HG03097 (cell line): ENCODE data around the gene PHACTR1.

Experiments
- ATAC-seq: cut with Tn5 transposase; IDR thresholded peaks from one replicate; pipeline ENCODE4 v1.9.1; 2021; ENCODE audit not compliant: unreplicated experiment, low FRiP score

The PHACTR1 gene

GRCh38 chr6:12974551-12974950, 258.0 kb downstream of the PHACTR1 start:
- no peak for ATAC-seq

DNA sequence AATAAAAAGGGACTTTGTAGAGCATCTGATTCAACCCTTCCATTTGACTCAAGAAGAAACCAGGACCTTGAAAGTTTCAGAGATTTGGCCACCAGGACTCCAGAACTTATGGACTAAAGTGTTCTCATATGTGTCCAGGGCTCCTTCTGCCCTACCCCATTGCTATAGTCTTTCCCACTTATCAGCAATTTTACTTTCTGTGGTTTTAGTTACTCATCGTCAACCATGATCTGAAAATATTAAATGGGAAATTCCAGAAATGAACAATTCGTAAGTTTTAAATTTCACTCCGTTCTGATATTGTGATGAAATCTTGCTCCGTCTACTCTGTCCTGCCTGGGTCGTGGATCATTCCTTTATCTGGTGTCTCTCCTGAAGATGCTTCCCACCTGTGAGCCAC, 259.8 kb downstream of the PHACTR1 start:
- ATAC-seq = no peak

DNA sequence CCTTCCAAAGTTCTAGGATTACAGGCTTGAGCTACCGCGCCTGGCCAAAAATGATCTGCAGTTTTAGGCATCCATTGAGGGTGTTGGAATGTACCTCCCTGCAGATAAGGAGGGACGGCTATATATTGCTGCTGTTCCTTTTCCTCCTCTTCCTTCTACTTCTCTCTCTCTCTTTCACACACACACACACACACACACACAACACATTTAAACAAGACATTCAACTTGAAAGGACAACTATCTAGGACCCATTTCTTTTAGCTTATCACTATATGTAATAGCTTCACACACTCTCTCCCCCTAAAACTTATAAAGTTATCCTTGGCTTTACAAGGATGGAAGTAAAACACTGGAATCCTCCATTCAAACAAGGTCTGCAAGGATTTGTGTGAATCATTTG, 260.6 kb downstream of the PHACTR1 start:
- ATAC-seq = no peak

DNA sequence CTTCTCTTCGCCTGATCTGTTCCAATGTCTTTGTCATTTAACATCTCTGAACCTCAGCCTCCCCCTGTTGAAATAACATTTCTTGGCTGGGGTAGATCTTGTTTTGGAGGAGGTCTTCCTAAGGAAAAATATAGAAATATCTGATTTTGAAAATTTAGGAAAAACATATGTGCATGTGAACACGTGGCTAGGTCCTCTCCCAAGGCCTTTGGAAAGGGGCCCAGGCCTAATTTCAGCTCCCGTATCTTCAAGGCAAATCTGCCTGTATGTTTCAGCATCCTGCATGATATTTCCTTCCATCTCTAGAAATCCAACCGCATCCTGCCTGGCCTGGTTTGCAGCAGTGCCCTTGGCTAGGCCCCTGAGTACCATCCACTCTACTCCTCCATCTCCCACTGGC, 261.2 kb downstream of the PHACTR1 start:
- ATAC-seq = no peak

- no peak for ATAC-seq
Observed at GRCh38 chr6:12980741-12981140, 264.2 kb downstream of the PHACTR1 start.

GRCh38 chr6:12984776-12985175, 268.2 kb downstream of the PHACTR1 start:
- no peak for ATAC-seq

DNA sequence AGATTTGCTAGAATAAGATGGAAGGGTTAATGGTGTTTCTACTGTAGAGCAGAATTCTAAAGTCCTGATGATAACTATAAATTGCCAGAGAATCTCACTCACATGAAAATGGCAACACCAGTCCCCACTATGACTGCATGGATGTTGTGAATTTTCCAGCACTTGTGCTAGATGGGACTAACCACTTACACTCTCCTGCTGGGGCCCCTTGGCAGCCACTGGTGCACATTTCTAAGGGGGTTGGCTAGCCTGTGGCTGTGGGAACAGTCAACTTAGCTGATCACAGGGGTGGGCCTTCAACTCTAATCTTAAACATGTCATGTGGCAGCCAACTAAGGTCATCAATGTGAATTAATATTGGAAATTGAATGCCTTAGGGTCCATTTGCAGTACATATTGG, 271.2 kb downstream of the PHACTR1 start:
- no peak for ATAC-seq

DNA sequence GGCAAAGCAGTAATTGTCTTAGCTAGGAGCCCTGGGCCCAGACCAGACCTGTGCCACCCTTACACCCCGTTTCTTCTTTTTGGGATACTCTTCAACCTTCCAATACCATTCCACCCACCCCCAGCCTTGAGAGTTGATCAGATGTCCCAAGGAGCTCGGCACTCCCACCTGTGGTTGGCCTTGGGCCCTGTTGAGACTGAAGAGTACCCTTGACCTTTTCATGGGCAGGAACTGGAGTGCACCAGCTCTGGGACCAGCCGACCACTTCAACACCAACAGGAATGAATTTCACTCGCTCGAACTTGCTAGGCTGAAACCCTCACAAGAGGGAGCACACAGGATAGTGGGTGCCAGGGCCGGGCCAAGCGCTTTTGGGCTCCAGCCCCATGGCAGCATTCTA, 273.6 kb downstream of the PHACTR1 start:
- ATAC-seq = no peak

DNA sequence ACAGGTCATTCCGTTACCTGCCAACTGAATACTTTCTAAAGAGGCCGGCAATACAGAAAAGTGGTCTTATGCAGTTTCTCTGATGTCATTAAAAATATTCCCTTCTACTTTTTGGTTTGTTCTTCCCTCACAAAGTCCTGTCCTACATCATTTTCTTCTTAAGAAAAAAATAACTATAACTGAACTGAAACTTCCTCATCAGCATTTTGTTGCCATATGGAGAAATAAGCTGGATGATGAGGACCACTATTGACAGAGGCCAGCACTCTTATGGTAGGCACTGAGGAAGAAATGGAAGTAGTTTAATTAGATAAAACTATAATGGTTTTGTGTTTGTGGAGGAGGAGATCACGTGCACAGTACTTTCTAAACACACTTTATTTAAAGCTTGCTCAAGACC, 274.9 kb downstream of the PHACTR1 start:
- ATAC-seq = no peak

DNA sequence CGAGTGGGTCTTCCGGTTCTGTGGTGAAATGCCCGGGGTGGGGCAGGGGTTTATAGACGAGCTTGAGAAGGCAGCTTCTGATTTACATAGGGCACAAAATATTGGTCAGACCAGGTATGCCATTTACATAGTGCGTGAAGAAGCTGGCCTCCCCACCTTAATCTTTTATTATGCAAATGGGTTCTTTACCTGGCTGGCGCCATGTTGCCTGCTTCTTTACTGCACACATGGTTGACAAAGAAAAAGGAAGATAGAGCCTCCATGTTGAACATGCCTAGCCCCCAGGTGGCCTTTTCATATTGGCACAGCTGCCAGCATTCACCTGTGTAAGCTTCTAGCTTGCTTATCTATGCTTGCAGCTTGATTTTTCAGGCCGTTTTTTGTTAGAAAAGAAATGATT, 276.2 kb downstream of the PHACTR1 start:
- ATAC-seq = no peak

DNA sequence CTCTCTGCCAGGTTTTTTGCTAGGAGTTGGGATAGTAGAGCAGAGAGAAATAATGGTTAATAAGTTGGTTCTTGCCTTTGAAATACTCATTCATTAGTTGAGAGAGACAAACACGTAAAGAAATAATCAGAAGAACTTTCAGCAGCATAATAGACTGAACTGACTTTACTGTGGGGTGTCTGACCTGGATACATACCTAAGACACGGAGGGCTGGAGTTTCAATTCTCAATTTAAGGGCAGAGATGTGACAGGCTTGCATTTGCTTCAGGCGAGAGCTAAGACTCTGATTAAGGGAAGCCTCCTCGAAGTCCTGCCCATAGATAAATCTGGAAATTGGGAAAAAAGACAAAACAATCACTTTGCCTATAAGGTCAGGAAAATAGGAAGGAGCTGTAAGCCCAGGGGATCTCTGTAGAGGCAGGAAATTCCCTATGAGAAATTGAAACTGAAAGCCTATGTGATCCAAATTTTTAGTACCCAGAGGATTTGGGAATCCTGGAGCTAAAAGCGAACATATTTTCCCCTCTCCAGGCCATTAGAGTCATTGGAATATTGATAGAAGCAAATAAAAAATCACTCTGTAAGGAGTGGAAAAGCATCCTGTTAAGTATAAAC, 276.8 kb downstream of the PHACTR1 start:
- ATAC-seq = no peak

- no peak for ATAC-seq
Observed at GRCh38 chr6:12995419-12995818, 278.9 kb downstream of the PHACTR1 start.

GRCh38 chr6:13000537-13000936, 284.0 kb downstream of the PHACTR1 start:
- ATAC-seq = no peak

- no peak for ATAC-seq
Observed at GRCh38 chr6:13001927-13002326, 285.4 kb downstream of the PHACTR1 start.

- no peak for ATAC-seq
Observed at GRCh38 chr6:13004601-13005000, 288.0 kb downstream of the PHACTR1 start.

DNA sequence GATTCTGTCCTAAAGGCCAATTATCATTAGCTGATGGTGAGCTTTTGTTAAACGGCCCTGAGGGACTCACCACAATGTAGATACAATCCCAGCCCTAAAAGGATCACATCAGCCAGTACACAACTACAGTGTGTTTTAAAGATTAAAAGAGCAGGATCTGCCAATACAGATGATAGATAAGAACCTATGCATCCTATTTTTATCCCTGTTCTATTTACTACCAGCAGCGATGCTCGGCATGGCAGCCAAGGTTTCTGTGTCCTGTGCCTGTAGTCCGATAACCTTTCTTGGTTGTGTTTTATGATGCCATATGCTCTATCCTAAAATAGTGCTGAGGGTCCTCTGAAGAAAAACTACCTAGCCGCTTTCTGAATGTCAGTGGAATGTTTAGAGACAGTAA, 289.4 kb downstream of the PHACTR1 start:
- ATAC-seq = no peak

- ATAC-seq = no peak
Observed at GRCh38 chr6:13006578-13007300, 290.2 kb downstream of the PHACTR1 start.

DNA sequence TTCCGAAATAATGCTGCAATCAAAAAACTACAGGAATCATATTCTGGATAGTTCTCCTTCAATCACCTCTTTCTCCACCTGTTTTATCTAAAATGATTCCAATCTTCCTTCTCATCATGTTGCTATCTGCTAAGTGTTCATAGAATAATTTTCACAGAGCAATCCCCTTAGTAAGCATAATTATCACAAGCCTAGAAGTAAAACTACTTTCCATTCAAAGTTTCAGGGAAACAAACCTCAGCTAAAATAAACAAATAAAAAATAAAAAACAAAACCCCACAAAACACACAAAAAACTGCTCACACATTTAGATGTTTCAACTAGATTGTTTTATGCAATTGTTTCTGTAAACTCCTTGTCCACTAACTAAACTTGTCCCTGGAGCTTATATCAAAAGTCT, 291.2 kb downstream of the PHACTR1 start:
- ATAC-seq = no peak

GRCh38 chr6:13009031-13009430, 292.5 kb downstream of the PHACTR1 start:
- no peak for ATAC-seq

DNA sequence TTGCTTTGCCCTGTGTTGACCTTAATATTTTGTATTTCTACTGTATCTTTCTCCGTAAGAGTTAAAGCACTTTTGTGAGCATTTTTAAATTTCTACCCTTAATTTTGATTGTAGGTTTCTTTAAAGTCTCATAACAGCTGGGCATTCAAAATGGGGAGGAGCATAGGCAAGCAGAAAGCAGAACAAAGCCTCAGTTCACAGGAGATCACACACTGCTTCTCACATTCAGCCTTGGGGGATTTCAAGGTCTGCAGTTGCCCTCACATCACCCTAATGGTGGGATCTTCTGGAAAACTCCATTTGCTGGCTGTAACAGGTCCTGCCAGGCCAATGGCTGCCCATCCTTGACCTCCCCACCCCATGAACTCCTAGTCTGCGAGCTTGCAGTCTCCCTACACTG, 292.9 kb downstream of the PHACTR1 start:
- no peak for ATAC-seq

GRCh38 chr6:13011612-13012146, 295.1 kb downstream of the PHACTR1 start:
- no peak for ATAC-seq

GRCh38 chr6:13012296-13012695, 295.7 kb downstream of the PHACTR1 start:
- ATAC-seq = no peak
